Thyroid gland (tissue), 4 donors: Measurements from ENCODE around the gene STXBP3.

ENCODE experiments used
- CTCF ChIP-seq, 6 experiments: fragments of 200-600 bp in 3 of 6; fragments of 450-650 bp in 3 of 6; sonication (generic) in 3 of 6; IDR thresholded peaks; one replicate each; pipeline ENCODE4 v1.5.1; 2016 to 2019; ENCODE audit warnings: antibody characterized with exemption in 6 of 6, mild to moderate bottlenecking in 2 of 6, inconsistent platforms in 1 of 6, moderate library complexity in 1 of 6
- POLR2A ChIP-seq, 2 donors: fragments of 450-650 bp; IDR thresholded peaks; one replicate each; pipeline ENCODE4 v1.6.1; 2017; ENCODE audit warnings: antibody characterized with exemption in 2 of 2, mild to moderate bottlenecking in 2 of 2, moderate library complexity in 1 of 2

DNA sequence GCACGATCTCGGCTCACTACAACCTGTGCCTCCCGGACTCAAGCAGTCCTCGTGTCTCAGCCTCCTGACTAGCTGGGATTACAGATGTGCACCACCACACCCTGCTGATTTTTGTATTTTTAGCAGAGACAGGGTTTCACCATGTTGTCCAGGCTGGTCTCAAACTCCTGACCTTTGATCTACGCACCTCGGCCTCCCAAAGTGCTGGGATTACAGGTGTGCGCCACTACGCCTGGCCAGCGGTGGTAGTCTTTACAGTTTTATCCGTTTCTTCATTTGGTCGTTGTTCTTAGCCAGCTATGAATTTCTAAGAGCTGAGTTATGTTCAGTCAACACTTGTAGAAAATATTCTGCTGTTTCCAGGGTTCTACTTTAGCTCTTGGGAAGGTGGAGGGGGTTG, 57.1 kb downstream of the STXBP3 start:
- TF ChIP-seq CTCF (IDR thresholded peaks at IDR 0.05) (no peak), POLR2A (IDR thresholded peaks at IDR 0.05) (no peak)
